Measurements from ENCODE around the gene TLL2. TPM values are rescaled to one million over a fixed set of nuclear protein-coding genes. Genes with fewer than 3 reads are reported as not detected.

The TLL2 gene
- total and polyA plus RNA-seq, 2 experiments from 2014 or later: 2.6 to 3.0 TPM

DNA sequence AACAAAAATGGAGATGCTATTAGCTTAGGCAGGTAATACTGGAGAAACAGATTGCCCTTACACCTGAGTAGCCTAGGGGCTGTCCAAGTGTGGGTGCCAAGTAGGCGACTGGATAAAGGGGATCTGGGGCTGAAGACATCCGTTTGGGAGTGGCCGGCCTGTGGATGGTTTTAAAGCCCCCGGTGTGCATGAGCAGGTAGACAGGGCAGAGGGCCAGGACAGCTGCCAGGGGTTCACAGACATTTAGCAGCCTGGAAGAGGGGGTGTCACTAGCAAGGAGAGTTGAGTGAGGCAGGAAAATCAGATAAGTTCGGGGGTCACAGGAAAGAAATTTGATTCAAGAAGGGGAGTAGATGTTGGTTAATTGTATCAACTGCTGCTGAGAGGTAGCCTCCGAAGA lies 153.4 kb downstream of the TLL2 start:
- DNase-seq (ENCODE audit: low spot score): no peak
- Mint-ChIP-seq H3K4me3 (no peak overlapping the region), H3K27ac (no peak overlapping the region), H3K9me3 (no peaks in the 10 kb centered on the region), H3K36me3 (ENCODE audit: low read depth) (no peaks in the 10 kb centered on the region), H3K27me3 (ENCODE audit: insufficient read depth, low read depth, poor library complexity) (peaks cover 4% of the 10 kb centered on the region), H3K4me1 (peaks cover 5% of the 10 kb centered on the region; the same call in 2 of the 3 replicates)
- Histone ChIP-seq H2AFZ (no peak overlapping the region), H3F3A (replicated peaks; ENCODE audit: low read depth) (no peaks in the 10 kb centered on the region), H3K4me2 (no peak overlapping the region), H3K79me2 (replicated peaks; ENCODE audit: insufficient read depth) (no peaks in the 10 kb centered on the region), H3K36me3 (ENCODE audit: insufficient read depth) (no peaks in the 10 kb centered on the region), H4K20me1 (replicated peaks; ENCODE audit: insufficient read depth) (no peaks in the 10 kb centered on the region), H3K27me3 (ENCODE audit: insufficient read depth) (no peaks in the 10 kb centered on the region), H3K4me3 (no peak overlapping the region), H3K27ac (ENCODE audit: low read depth) (no peak overlapping the region), H3K9me2 (ENCODE audit: insufficient read depth) (peaks cover 3% of the 10 kb centered on the region; the same call in 1 of the 2 replicates), H3K4me1 (ENCODE audit: insufficient read depth) (no peaks in the 10 kb centered on the region)
- no peak for ATAC-seq
- TF ChIP-seq CREB1 (CRISPR knock-in tag; IDR thresholded peaks at IDR 0.05; ENCODE audit: low read depth) (no peak), EZH2 (IDR thresholded peaks at IDR 0.05; ENCODE audit: low read depth, unreplicated experiment) (no peak)
- TF ChIP-seq, protein P1, sequence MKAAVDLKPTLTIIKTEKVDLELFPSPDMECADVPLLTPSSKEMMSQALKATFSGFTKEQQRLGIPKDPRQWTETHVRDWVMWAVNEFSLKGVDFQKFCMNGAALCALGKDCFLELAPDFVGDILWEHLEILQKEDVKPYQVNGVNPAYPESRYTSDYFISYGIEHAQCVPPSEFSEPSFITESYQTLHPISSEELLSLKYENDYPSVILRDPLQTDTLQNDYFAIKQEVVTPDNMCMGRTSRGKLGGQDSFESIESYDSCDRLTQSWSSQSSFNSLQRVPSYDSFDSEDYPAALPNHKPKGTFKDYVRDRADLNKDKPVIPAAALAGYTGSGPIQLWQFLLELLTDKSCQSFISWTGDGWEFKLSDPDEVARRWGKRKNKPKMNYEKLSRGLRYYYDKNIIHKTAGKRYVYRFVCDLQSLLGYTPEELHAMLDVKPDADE (IDR thresholded peaks at IDR 0.05): no peak
- TF ChIP-seq, protein P2, sequence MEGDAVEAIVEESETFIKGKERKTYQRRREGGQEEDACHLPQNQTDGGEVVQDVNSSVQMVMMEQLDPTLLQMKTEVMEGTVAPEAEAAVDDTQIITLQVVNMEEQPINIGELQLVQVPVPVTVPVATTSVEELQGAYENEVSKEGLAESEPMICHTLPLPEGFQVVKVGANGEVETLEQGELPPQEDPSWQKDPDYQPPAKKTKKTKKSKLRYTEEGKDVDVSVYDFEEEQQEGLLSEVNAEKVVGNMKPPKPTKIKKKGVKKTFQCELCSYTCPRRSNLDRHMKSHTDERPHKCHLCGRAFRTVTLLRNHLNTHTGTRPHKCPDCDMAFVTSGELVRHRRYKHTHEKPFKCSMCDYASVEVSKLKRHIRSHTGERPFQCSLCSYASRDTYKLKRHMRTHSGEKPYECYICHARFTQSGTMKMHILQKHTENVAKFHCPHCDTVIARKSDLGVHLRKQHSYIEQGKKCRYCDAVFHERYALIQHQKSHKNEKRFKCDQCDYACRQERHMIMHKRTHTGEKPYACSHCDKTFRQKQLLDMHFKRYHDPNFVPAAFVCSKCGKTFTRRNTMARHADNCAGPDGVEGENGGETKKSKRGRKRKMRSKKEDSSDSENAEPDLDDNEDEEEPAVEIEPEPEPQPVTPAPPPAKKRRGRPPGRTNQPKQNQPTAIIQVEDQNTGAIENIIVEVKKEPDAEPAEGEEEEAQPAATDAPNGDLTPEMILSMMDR (conservative IDR thresholded peaks at IDR 0.05; ENCODE audit: low read depth in 2 of 2): no peak

DNA sequence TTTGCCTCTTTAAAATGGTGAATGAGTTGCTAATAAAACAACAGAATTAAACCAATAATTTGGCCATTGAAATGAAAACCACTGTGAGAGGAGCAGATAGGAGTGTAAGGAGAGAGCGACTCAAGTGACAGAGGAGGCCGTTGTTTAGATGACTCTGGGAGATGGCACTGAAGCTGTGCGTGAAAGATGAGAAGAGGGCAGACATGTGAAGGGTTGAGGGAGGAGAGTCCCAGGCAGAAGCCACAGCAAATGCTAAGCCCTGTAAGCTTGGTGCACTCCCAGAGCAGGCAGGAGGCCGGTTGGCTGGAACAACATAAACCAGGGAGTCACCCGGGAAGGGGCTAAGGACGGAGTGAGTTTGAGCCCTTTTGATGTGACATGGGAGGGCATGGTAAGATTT lies 154.1 kb downstream of the TLL2 start:
- H3K27me3 Mint-ChIP-seq (ENCODE audit: insufficient read depth, low read depth, poor library complexity): peaks cover 8% of the 10 kb centered on the region
- H3K27ac Mint-ChIP-seq: no peak overlapping the region
- Histone ChIP-seq H3K4me3 (no peak overlapping the region), H3K4me2 (no peak overlapping the region), H3K27me3 (ENCODE audit: insufficient read depth) (no peaks in the 10 kb centered on the region), H3K4me1 (ENCODE audit: insufficient read depth) (no peaks in the 10 kb centered on the region), H3K9me2 (ENCODE audit: insufficient read depth) (peaks cover 3% of the 10 kb centered on the region; the same call in 1 of the 2 replicates), H3K79me2 (replicated peaks; ENCODE audit: insufficient read depth) (no peaks in the 10 kb centered on the region), H3F3A (replicated peaks; ENCODE audit: low read depth) (no peaks in the 10 kb centered on the region), H3K27ac (ENCODE audit: low read depth) (no peak overlapping the region), H2AFZ (no peak overlapping the region), H4K20me1 (replicated peaks; ENCODE audit: insufficient read depth) (no peaks in the 10 kb centered on the region), H3K36me3 (ENCODE audit: insufficient read depth) (no peaks in the 10 kb centered on the region)
- H3K4me1 Mint-ChIP-seq: peaks cover 5% of the 10 kb centered on the region; the same call in 2 of the 3 replicates
- no peaks in the 10 kb centered on the region for H3K9me3 Mint-ChIP-seq
- DNase-seq (ENCODE audit: low spot score) (no peak), ATAC-seq (no peak)
- TF ChIP-seq, protein P2 (conservative IDR thresholded peaks at IDR 0.05; ENCODE audit: low read depth in 2 of 2): no peak
- no peak for TF ChIP-seq ZNF114 (CRISPR knock-in tag; IDR thresholded peaks at IDR 0.05)
- TF ChIP-seq EZH2 (IDR thresholded peaks at IDR 0.05; ENCODE audit: low read depth, unreplicated experiment): no peak
- no peak overlapping the region for H3K4me3 Mint-ChIP-seq
- no peaks in the 10 kb centered on the region for H3K36me3 Mint-ChIP-seq (ENCODE audit: low read depth)
